NCI-H146 treated with DMSO at 0.1 percent for 48 hours (cell line): ENCODE data around the gene DNAAF3.
"Not testable (repeated sequence)": the region's sequence is repeated elsewhere in the genome, so short reads cannot be mapped to it uniquely, and the experiment has no call there.

Experiments used
- DNase-seq: peaks from one replicate; lab custom pipeline; 2025; ENCODE audit not compliant: unreplicated experiment; lab: John Stamatoyannopoulos, UW

DNAAF3 gene

GRCh38 chr19:55166530-55167268 is at the start of gene DNAAF3:
TSS of gene DNAAF3 (minus strand) at chr19:55166613. CDS start at chr19:55166413, 200 bp downstream.
- peak; percentile 97 for DNase-seq

GRCh38 chr19:55213547-55213946 is 47.1 kb upstream of the DNAAF3 start:
- DNase-seq: no peak

- DNase-seq: no peak
Observed at GRCh38 chr19:55212447-55212846, 46.0 kb upstream of the DNAAF3 start.

- peak; percentile 74 for DNase-seq
Observed at GRCh38 chr19:55209693-55210472, 43.5 kb upstream of the DNAAF3 start.

GRCh38 chr19:55208880-55209692 is 42.7 kb upstream of the DNAAF3 start, which contains the start of gene PTPRH:
TSS of gene PTPRH (minus strand) at chr19:55209501. CDS start at chr19:55209433, 68 bp downstream.
- DNase-seq: no peak

GRCh38 chr19:55206664-55207500 is 40.5 kb upstream of the DNAAF3 start:
- peak; percentile 29 for DNase-seq

GRCh38 chr19:55202199-55202598 is 35.8 kb upstream of the DNAAF3 start:
- not testable (repeated sequence) for DNase-seq

GRCh38 chr19:55199620-55200204 is 33.3 kb upstream of the DNAAF3 start:
- no peak for DNase-seq

- DNase-seq: no peak
Observed at GRCh38 chr19:55198651-55199050, 32.2 kb upstream of the DNAAF3 start.

GRCh38 chr19:55197528-55197927 is 31.1 kb upstream of the DNAAF3 start:
- DNase-seq: no peak

- no peak for DNase-seq
Observed at GRCh38 chr19:55196803-55197202, 30.4 kb upstream of the DNAAF3 start.

- no peak for DNase-seq
Observed at GRCh38 chr19:55193481-55193880, 27.1 kb upstream of the DNAAF3 start.

- DNase-seq: no peak
Observed at GRCh38 chr19:55189403-55189835, 23.0 kb upstream of the DNAAF3 start.

GRCh38 chr19:55188625-55189024 is 22.2 kb upstream of the DNAAF3 start:
- DNase-seq: no peak

- no peak for DNase-seq
Observed at GRCh38 chr19:55186080-55186479, 19.7 kb upstream of the DNAAF3 start.

GRCh38 chr19:55181740-55182139 is 15.3 kb upstream of the DNAAF3 start:
- no peak for DNase-seq

- DNase-seq: no peak
Observed at GRCh38 chr19:55179606-55180484, 13.4 kb upstream of the DNAAF3 start, which contains the start of gene SYT5. TSS of gene SYT5 (minus strand) at chr19:55180289. CDS start at chr19:55179041, 1,248 bp downstream.

GRCh38 chr19:55178781-55179599 is 12.6 kb upstream of the DNAAF3 start:
- DNase-seq: peak; percentile 79
